DND-41 (cell line): ENCODE measurements around the gene RPS3.

Experiments used
- ATAC-seq: fragments of 200-7000 bp; cut with Tn5 transposase; 3 replicates; pipeline ENCODE4 v1.9.1; 2021; ENCODE audit warnings: low read depth; ENCODE audit not compliant: insufficient read depth
- DNase-seq: peaks from one replicate; pipeline ENCODE4 v3.0.0-alpha.2; 2020
- H2AFZ ChIP-seq: 2 replicates; pipeline ENCODE4 v1.6.0; 2012; ENCODE audit warnings: low read depth, low read length
- H3K27ac ChIP-seq: 2 replicates; pipeline ENCODE4 v1.5.1; 2012; ENCODE audit warnings: low read length, inconsistent platforms
- H3K27me3 ChIP-seq: fragments of 200-600 bp; sonication (generic); 2 replicates; pipeline ENCODE4 v1.6.0; 2012; ENCODE audit warnings: low read length, mild to moderate bottlenecking, inconsistent platforms; ENCODE audit not compliant: insufficient read depth, poor library complexity
- H3K36me3 ChIP-seq: 2 replicates; pipeline ENCODE4 v1.5.1; 2012; ENCODE audit warnings: low read length, inconsistent platforms; ENCODE audit not compliant: insufficient read depth
- H3K4me1 ChIP-seq: 2 replicates; pipeline ENCODE4 v1.5.1; 2012; ENCODE audit warnings: mild to moderate bottlenecking, low read length; ENCODE audit not compliant: insufficient read depth
- H3K4me2 ChIP-seq: 2 replicates; pipeline ENCODE4 v1.6.0; 2012; ENCODE audit warnings: mild to moderate bottlenecking, moderate library complexity, low read length, inconsistent platforms; ENCODE audit not compliant: insufficient read depth
- H3K4me3 ChIP-seq, 2 experiments: fragments of 200-600 bp in 1 of 2; shearing (Covaris generic) in 1 of 2; 2 replicates each; pipeline ENCODE4 v1.5.1; 2012 to 2016; ENCODE audit warnings: inconsistent platforms in 2 of 2, low read length in 2 of 2, mild to moderate bottlenecking in 2 of 2, low read depth in 1 of 2, moderate library complexity in 1 of 2
- H3K79me2 ChIP-seq: 2 replicates; pipeline ENCODE4 v1.6.0; 2012; ENCODE audit warnings: low read length, inconsistent platforms; ENCODE audit not compliant: insufficient read depth
- H3K9ac ChIP-seq: 2 replicates; pipeline ENCODE4 v1.6.0; 2012; ENCODE audit warnings: low read depth, mild to moderate bottlenecking, inconsistent platforms, low read length, moderate library complexity
- H3K9me3 ChIP-seq: 2 replicates; pipeline ENCODE4 v1.5.1; 2012; ENCODE audit warnings: low read length, moderate library complexity, mild to moderate bottlenecking, inconsistent platforms; ENCODE audit not compliant: insufficient read depth, severe bottlenecking
- H4K20me1 ChIP-seq: 2 replicates; pipeline ENCODE4 v1.6.0; 2012; ENCODE audit warnings: low read length; ENCODE audit not compliant: insufficient read depth
- CTCF ChIP-seq: IDR thresholded peaks from 2 replicates; pipeline ENCODE4 v1.5.1; 2012; ENCODE audit warnings: borderline replicate concordance, low read length, moderate library complexity, mild to moderate bottlenecking; ENCODE audit not compliant: poor library complexity, severe bottlenecking; ENCODE audit errors: extremely low read depth
- EZH2 ChIP-seq: IDR thresholded peaks from 3 replicates; pipeline ENCODE4 v1.6.1; 2012; ENCODE audit warnings: borderline replicate concordance, low read depth, mild to moderate bottlenecking, moderate library complexity, low read length, inconsistent platforms; ENCODE audit not compliant: severe bottlenecking

RPS3 gene

GRCh38 chr11:75399344-75400145, at the start of gene RPS3:
TSS of gene RPS3 (plus strand) at chr11:75399518. CDS start at chr11:75399548, 30 bp downstream.
- H3K79me2 ChIP-seq, result peaks cover 52% of the 10 kb centered on the region
- H2AFZ ChIP-seq, result peak within 1 kb of the TSS; percentile 90
- H4K20me1 ChIP-seq, result peaks cover 46% of the 10 kb centered on the region
- peak within 1 kb of the TSS; percentile 82 for H3K9ac ChIP-seq
- H3K27me3 ChIP-seq, result no peaks in the 10 kb centered on the region
- DNase-seq, result peak; percentile 92
- H3K4me2 ChIP-seq, result peak within 1 kb of the TSS; percentile 77
- no peaks in the 10 kb centered on the region for H3K9me3 ChIP-seq
- TF ChIP-seq CTCF (peak; percentile 34), EZH2 (no peak)
- H3K4me3 ChIP-seq, result peak within 1 kb of the TSS; percentile 60 to 79
- ATAC-seq, result peak; percentile 93
- peaks cover 46% of the 10 kb centered on the region for H3K4me1 ChIP-seq
- H3K27ac ChIP-seq, result peak within 1 kb of the TSS; percentile 88
- H3K36me3 ChIP-seq, result peaks cover 51% of the 10 kb centered on the region

GRCh38 chr11:75349521-75350116, 49.7 kb upstream of the RPS3 start:
- peaks cover 50% of the 10 kb centered on the region for H3K79me2 ChIP-seq
- H3K27me3 ChIP-seq, result no peaks in the 10 kb centered on the region
- 0 out of 2 replicates have a peak, but pooled peaks cover 2% of the 10 kb centered on the region for H4K20me1 ChIP-seq
- no peak overlapping the region for H3K9ac ChIP-seq
- peak overlapping the region; percentile 71; the same call in 1 of the 2 replicates for H3K27ac ChIP-seq
- H3K4me3 ChIP-seq, result no peak overlapping the region
- no peak for TF ChIP-seq CTCF
- no peak for TF ChIP-seq EZH2
- H2AFZ ChIP-seq, result no peak overlapping the region
- H3K4me1 ChIP-seq, result peaks cover 75% of the 10 kb centered on the region
- DNase-seq (no peak), ATAC-seq (no peak)
- no peaks in the 10 kb centered on the region for H3K9me3 ChIP-seq
- H3K4me2 ChIP-seq, result peak overlapping the region; percentile 85
- no peaks in the 10 kb centered on the region; the same call in 1 of the 2 replicates for H3K36me3 ChIP-seq

DNA sequence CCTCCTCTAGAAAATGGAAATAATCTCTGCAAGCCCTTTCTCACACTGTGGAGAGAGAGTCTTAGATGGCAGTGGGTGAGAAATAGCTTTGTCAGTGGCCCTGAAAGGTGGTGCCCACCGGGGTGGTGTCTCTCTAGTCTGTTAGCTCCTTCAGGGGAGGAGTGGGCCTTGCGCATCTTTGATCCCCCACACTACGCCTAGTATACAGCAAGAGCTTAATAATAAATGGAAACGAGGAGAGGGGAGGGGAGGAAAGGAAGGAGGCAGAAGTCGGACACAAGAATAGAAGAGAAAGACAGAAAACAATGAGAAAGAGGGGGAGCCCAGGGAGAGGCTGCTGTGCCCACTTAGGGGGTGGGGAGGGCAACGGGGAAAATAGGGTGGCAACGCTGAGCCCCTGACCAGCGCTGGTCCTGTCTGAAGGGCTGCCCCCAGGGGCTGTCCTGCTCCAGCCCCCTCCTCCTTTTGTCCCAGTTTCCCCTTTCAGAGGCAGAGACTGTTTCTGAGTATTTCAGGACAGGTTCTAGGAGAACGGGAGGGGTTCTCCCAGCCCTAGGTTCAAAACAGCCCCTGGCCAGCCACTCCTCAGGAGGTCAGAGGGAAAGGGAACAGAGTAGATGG, 49.1 kb upstream of the RPS3 start:
- H3K9ac ChIP-seq, result peak overlapping the region; percentile 73; the same call in 1 of the 2 replicates
- no peak for ATAC-seq
- H3K4me2 ChIP-seq, result peak overlapping the region; percentile 85
- H3K27me3 ChIP-seq, result no peaks in the 10 kb centered on the region
- H3K9me3 ChIP-seq, result no peaks in the 10 kb centered on the region
- peak overlapping the region; percentile 71; the same call in 1 of the 2 replicates for H3K27ac ChIP-seq
- H3K4me1 ChIP-seq, result peaks cover 69% of the 10 kb centered on the region
- H3K79me2 ChIP-seq, result peaks cover 46% of the 10 kb centered on the region
- no peak for TF ChIP-seq CTCF
- no peak for TF ChIP-seq EZH2
- H4K20me1 ChIP-seq, result 0 out of 2 replicates have a peak, but pooled peaks cover 2% of the 10 kb centered on the region
- DNase-seq, result no peak
- no peak overlapping the region for H2AFZ ChIP-seq
- H3K36me3 ChIP-seq, result no peaks in the 10 kb centered on the region; the same call in 1 of the 2 replicates
- peak overlapping the region in 1 of 2 experiments; percentile 75; a peak in 3 of 4 replicates for H3K4me3 ChIP-seq
